Measurements from ENCODE around the gene VAMP2. TPM values are rescaled to one million over a fixed set of nuclear protein-coding genes. Genes with fewer than 3 reads are reported as not detected.
A peak's percentile ranks its signal among the peaks of the same experiment; 100 is the strongest.
"Not testable (repeated sequence)": the region's sequence is repeated elsewhere in the genome, so short reads cannot be mapped to it uniquely, and the experiment has no call there.

Gene VAMP2
- total and polyA plus RNA-seq, 5 experiments from 2014 or later: 50.4 to 238 (median 84.2) TPM

- peaks cover 20 to 61% (median 52%) of the 10 kb centered on the region in 4 donors for H3K4me1 Mint-ChIP-seq
- H3K4me3 Mint-ChIP-seq: peak overlapping the region; percentile 84 to 95 (median 92)
- DNase-seq (peak; percentile 43 to 95 (median 83)), ATAC-seq (peak; percentile 81 to 85)
- no peaks in the 10 kb centered on the region for H3K36me3 Mint-ChIP-seq
- peak overlapping the region; percentile 99 to 100 (median 100) for H3K27ac Mint-ChIP-seq
- no peaks in the 10 kb centered on the region for H3K27me3 Mint-ChIP-seq
- POLR2A ChIA-PET: interaction anchor here (0.5 to 41.9 kb wide), 17 partner anchors 9 to 590 kb away, joined by 3 to 1171 read pairs (median 5); partner anchors contain the start of genes BORCS6, CTC1, MPDU1 and PER1
- H3K9me3 Mint-ChIP-seq: no peaks in the 10 kb centered on the region
These were observed 10.5 kb upstream of the VAMP2 start for GRCh38 chr17:8173056-8173870.

- not testable (repeated sequence) for H3K9me3 Mint-ChIP-seq, H3K36me3 Mint-ChIP-seq, H3K4me3 Mint-ChIP-seq, H3K27ac Mint-ChIP-seq, DNase-seq, ATAC-seq, H3K27me3 Mint-ChIP-seq
- POLR2A ChIA-PET: interaction anchor here (0.7 to 41.9 kb wide), 3 partner anchors 12 to 66 kb away, joined by 10 to 1171 read pairs (median 1171); partner anchors contain the start of genes BORCS6, PER1, TMEM107 and VAMP2
- peaks cover 8 to 50% (median 40%) of the 10 kb centered on the region in 4 donors for H3K4me1 Mint-ChIP-seq
These were observed 7.4 kb upstream of the VAMP2 start for GRCh38 chr17:8170186-8170585.

- peak overlapping the region in 1 of 10 donors; percentile 8 for H3K27ac Mint-ChIP-seq
These were observed 4.8 kb upstream of the VAMP2 start for GRCh38 chr17:8167526-8167925.

GRCh38 chr17:8166731-8167130, 4.0 kb upstream of the VAMP2 start:
- H3K27me3 Mint-ChIP-seq: no peaks in the 10 kb centered on the region
- H3K4me3 Mint-ChIP-seq: no peak overlapping the region
- ATAC-seq (no peak), DNase-seq (peak in 1 of 10 donors; percentile 45)
- H3K9me3 Mint-ChIP-seq: no peaks in the 10 kb centered on the region
- peaks cover 16 to 44% (median 35%) of the 10 kb centered on the region in 4 donors for H3K4me1 Mint-ChIP-seq
- POLR2A ChIA-PET: interaction anchor here (0.6 to 41.9 kb wide), 3 partner anchors 15 to 54 kb away, joined by 5 to 1171 read pairs (median 5); partner anchors contain the start of genes BORCS6 and TMEM107
- H3K27ac Mint-ChIP-seq: peak overlapping the region in 6 of 10 donors; percentile 14 to 83 (median 60)
- peaks cover 0 to 1% (median under 1%) of the 10 kb centered on the region in 3 donors for H3K36me3 Mint-ChIP-seq

More at GRCh38 chr17:8167526-8167925, 4.8 kb upstream of the VAMP2 start:
- Mint-ChIP-seq H3K4me3 (no peak overlapping the region), H3K27me3 (no peaks in the 10 kb centered on the region), H3K9me3 (no peaks in the 10 kb centered on the region), H3K4me1 (peaks cover 16 to 46% (median 36%) of the 10 kb centered on the region in 4 donors), H3K36me3 (no peaks in the 10 kb centered on the region)
- POLR2A ChIA-PET: interaction anchor here (0.7 to 41.9 kb wide), 4 partner anchors 9 to 54 kb away, joined by 3 to 1171 read pairs (median 10); partner anchors contain the start of genes BORCS6 and TMEM107
- DNase-seq: no peak
- ATAC-seq: no peak

- no peaks in the 10 kb centered on the region for H3K27me3 Mint-ChIP-seq
- H3K36me3 Mint-ChIP-seq: peaks cover 3 to 21% (median 12%) of the 10 kb centered on the region in 3 donors
- peak overlapping the region; percentile 95 to 99 (median 98) for H3K27ac Mint-ChIP-seq
- H3K4me3 Mint-ChIP-seq: peak overlapping the region; percentile 81 to 94 (median 88)
- POLR2A ChIA-PET: interaction anchor here (0.9 to 41.9 kb wide), 14 partner anchors 10 to 478 kb away, joined by 3 to 1171 read pairs (median 6); partner anchors contain the start of genes BORCS6, CTC1, PER1 and SLC25A35
- H3K4me1 Mint-ChIP-seq: peaks cover 29 to 57% (median 52%) of the 10 kb centered on the region in 4 donors
- DNase-seq: peak in 1 of 10 donors; percentile 62
- ATAC-seq: peak in 1 of 2 donors; percentile 19
- no peaks in the 10 kb centered on the region for H3K9me3 Mint-ChIP-seq
These were observed 2.0 kb upstream of the VAMP2 start for GRCh38 chr17:8164815-8165131.

GRCh38 chr17:8163978-8164814, 1.4 kb upstream of the VAMP2 start:
- peaks cover 29 to 63% (median 58%) of the 10 kb centered on the region in 4 donors for H3K4me1 Mint-ChIP-seq
- H3K27me3 Mint-ChIP-seq: no peaks in the 10 kb centered on the region
- POLR2A ChIA-PET: interaction anchor here (0.7 to 41.9 kb wide), 17 partner anchors 9 to 477 kb away, joined by 3 to 1171 read pairs (median 6); partner anchors contain the start of genes BORCS6, CTC1, PER1 and SLC25A35
- ATAC-seq (peak; percentile 36 to 47), DNase-seq (peak in 9 of 10 donors; percentile 50 to 83 (median 69))
- H3K9me3 Mint-ChIP-seq: no peaks in the 10 kb centered on the region
- H3K36me3 Mint-ChIP-seq: peaks cover 3 to 27% (median 12%) of the 10 kb centered on the region in 3 donors
- peak overlapping the region; percentile 81 to 94 (median 88) for H3K4me3 Mint-ChIP-seq
- H3K27ac Mint-ChIP-seq: peak overlapping the region; percentile 95 to 99 (median 98)

GRCh38 chr17:8162997-8163977, 539 bp upstream of the VAMP2 start:
- H3K27ac Mint-ChIP-seq: peak overlapping the region; percentile 95 to 99 (median 98)
- ATAC-seq: peak; percentile 15 to 39

GRCh38 chr17:8161289-8162232, 1.2 kb downstream of the VAMP2 start:
- Mint-ChIP-seq H3K9me3 (no peaks in the 10 kb centered on the region), H3K4me1 (peaks cover 31 to 65% (median 61%) of the 10 kb centered on the region in 4 donors), H3K27ac (peak overlapping the region in 9 of 10 donors; percentile 89 to 98 (median 95)), H3K27me3 (no peaks in the 10 kb centered on the region), H3K4me3 (peak overlapping the region; percentile 85 to 96 (median 89)), H3K36me3 (peaks cover 3 to 33% (median 14%) of the 10 kb centered on the region in 3 donors)
- POLR2A ChIA-PET: interaction anchor here (0.8 to 41.9 kb wide), 14 partner anchors 8 to 86 kb away, joined by 3 to 1171 read pairs (median 4); partner anchors contain the start of genes BORCS6, CTC1, HES7 and PER1
- DNase-seq: peak in 4 of 10 donors; percentile 19 to 38 (median 30)
- ATAC-seq: peak in 1 of 2 donors; percentile 3

More at GRCh38 chr17:8162997-8163977, 539 bp upstream of the VAMP2 start:
- DNase-seq: peak in 1 of 10 donors; percentile 67
- H3K4me3 Mint-ChIP-seq: peak overlapping the region; percentile 85 to 94 (median 88)
- POLR2A ChIA-PET: interaction anchor here (0.7 to 41.9 kb wide), 23 partner anchors 9 to 477 kb away, joined by 3 to 1171 read pairs (median 5); partner anchors contain the start of genes BORCS6, CTC1, PER1 and SLC25A35
- H3K27me3 Mint-ChIP-seq: no peaks in the 10 kb centered on the region
- no peaks in the 10 kb centered on the region for H3K9me3 Mint-ChIP-seq
- peaks cover 31 to 65% (median 64%) of the 10 kb centered on the region in 4 donors for H3K4me1 Mint-ChIP-seq
- peaks cover 3 to 32% (median 14%) of the 10 kb centered on the region in 3 donors for H3K36me3 Mint-ChIP-seq

GRCh38 chr17:8160741-8161221, 2.0 kb downstream of the VAMP2 start:
- Mint-ChIP-seq H3K27ac (peak overlapping the region in 9 of 10 donors; percentile 89 to 98 (median 95)), H3K36me3 (peaks cover 3 to 33% (median 14%) of the 10 kb centered on the region in 3 donors), H3K4me1 (peaks cover 31 to 65% (median 59%) of the 10 kb centered on the region in 4 donors), H3K9me3 (no peaks in the 10 kb centered on the region), H3K27me3 (no peaks in the 10 kb centered on the region), H3K4me3 (peak overlapping the region; percentile 85 to 96 (median 89))
- ATAC-seq: no peak
- POLR2A ChIA-PET: interaction anchor here (0.8 to 41.9 kb wide), 15 partner anchors 9 to 135 kb away, joined by 3 to 1171 read pairs (median 5); partner anchors contain the start of genes BORCS6, CTC1, HES7 and PER1
- DNase-seq: no peak
